Activated CD4-positive, CD25-positive, alpha-beta regulatory T cell (primary cell): Measurements from ENCODE around the gene ABCC9.

ENCODE experiments used
- DNase-seq, 4 experiments: peaks; one replicate each; lab custom pipeline; 2025; lab: John Stamatoyannopoulos, UW

Gene ABCC9

GRCh38 chr12:21877293-21877982, 63.8 kb downstream of the ABCC9 start:
- no peak for DNase-seq

GRCh38 chr12:21865846-21866245, 75.4 kb downstream of the ABCC9 start:
- no peak for DNase-seq

- DNase-seq = no peak
Observed at GRCh38 chr12:21860534-21860933, 80.7 kb downstream of the ABCC9 start.

- no peak for DNase-seq
Observed at GRCh38 chr12:21860128-21860527, 81.1 kb downstream of the ABCC9 start.

GRCh38 chr12:21852251-21852650, 89.0 kb downstream of the ABCC9 start:
- no peak for DNase-seq

- DNase-seq = no peak
Observed at GRCh38 chr12:21851151-21851550, 90.1 kb downstream of the ABCC9 start.

GRCh38 chr12:21850419-21850818, 90.8 kb downstream of the ABCC9 start:
- no peak for DNase-seq

GRCh38 chr12:21849878-21850277, 91.3 kb downstream of the ABCC9 start:
- no peak for DNase-seq

- DNase-seq = no peak
Observed at GRCh38 chr12:21848192-21848591, 93.0 kb downstream of the ABCC9 start.

- DNase-seq = no peak
Observed at GRCh38 chr12:21843795-21844194, 97.4 kb downstream of the ABCC9 start.

GRCh38 chr12:21839776-21840175, 101.5 kb downstream of the ABCC9 start:
- no peak for DNase-seq

- no peak for DNase-seq
Observed at GRCh38 chr12:21837847-21838246, 103.4 kb downstream of the ABCC9 start.

GRCh38 chr12:21831791-21832344, 109.4 kb downstream of the ABCC9 start:
- no peak for DNase-seq

GRCh38 chr12:21828779-21829178, 112.4 kb downstream of the ABCC9 start:
- no peak for DNase-seq

GRCh38 chr12:21828136-21828775, 113.0 kb downstream of the ABCC9 start:
- no peak for DNase-seq

GRCh38 chr12:21827083-21827482, 114.1 kb downstream of the ABCC9 start:
- no peak for DNase-seq

- DNase-seq = no peak
Observed at GRCh38 chr12:21826618-21826910, 114.7 kb downstream of the ABCC9 start.

- DNase-seq = no peak
Observed at GRCh38 chr12:21825886-21826617, 115.2 kb downstream of the ABCC9 start.

- DNase-seq = no peak
Observed at GRCh38 chr12:21823581-21823980, 117.6 kb downstream of the ABCC9 start.

- DNase-seq = no peak
Observed at GRCh38 chr12:21819678-21820077, 121.5 kb downstream of the ABCC9 start.

GRCh38 chr12:21819236-21819635, 122.0 kb downstream of the ABCC9 start:
- DNase-seq = no peak

GRCh38 chr12:21818627-21819026, 122.6 kb downstream of the ABCC9 start:
- no peak for DNase-seq
